GM06990 (cell line): ENCODE results near the gene PRAMEF17.
"Not testable (repeated sequence)": the region's sequence is repeated elsewhere in the genome, so short reads cannot be mapped to it uniquely, and the experiment has no call there.

Source experiments
- DNase-seq: peaks from one replicate; pipeline ENCODE4 v3.0.0-alpha.2; 2011; ENCODE audit not compliant: insufficient read length; ENCODE audit errors: extremely low read depth
- H3K27me3 ChIP-seq: replicated peaks from 2 replicates; pipeline ENCODE4 v1.6.0; 2011; ENCODE audit warnings: low read length; ENCODE audit not compliant: control insufficient read depth, insufficient read depth
- H3K36me3 ChIP-seq: 2 replicates; pipeline ENCODE4 v1.5.1; 2011; ENCODE audit warnings: low read length; ENCODE audit not compliant: control insufficient read depth, insufficient read depth
- H3K4me3 ChIP-seq: replicated peaks from 2 replicates; pipeline ENCODE4 v1.5.1; 2011; ENCODE audit warnings: low read depth, mild to moderate bottlenecking, control low read depth, low read length
- TF ChIP-seq, protein P1 (sequence below): IDR thresholded peaks from 2 replicates; pipeline ENCODE4 v1.5.1; 2011; ENCODE audit warnings: low read length, control low read depth, mild to moderate bottlenecking, inconsistent platforms; ENCODE audit not compliant: insufficient read depth, poor library complexity, severe bottlenecking

Gene PRAMEF17

DNA sequence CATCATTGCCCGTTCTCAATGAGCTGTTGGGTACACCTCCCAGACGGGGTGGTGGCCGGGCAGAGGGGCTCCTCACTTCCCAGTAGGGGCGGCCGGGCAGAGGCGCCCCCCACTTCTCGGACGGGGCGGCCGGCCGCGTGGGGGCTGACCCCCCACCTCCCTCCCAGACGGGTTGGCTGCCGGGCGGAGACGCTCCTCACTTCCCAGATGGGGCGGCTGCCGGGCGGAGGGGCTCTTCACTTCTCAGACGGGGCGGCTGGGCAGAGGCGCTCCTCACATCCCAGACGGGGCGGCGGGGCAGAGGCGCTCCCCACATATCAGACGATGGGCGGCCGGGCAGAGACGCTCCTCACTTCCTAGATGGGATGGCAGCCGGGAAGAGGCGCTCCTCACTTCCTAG is 5.3 kb downstream of the PRAMEF17 start:
- not testable (repeated sequence) for DNase-seq, H3K36me3 ChIP-seq, H3K27me3 ChIP-seq, H3K4me3 ChIP-seq

DNA sequence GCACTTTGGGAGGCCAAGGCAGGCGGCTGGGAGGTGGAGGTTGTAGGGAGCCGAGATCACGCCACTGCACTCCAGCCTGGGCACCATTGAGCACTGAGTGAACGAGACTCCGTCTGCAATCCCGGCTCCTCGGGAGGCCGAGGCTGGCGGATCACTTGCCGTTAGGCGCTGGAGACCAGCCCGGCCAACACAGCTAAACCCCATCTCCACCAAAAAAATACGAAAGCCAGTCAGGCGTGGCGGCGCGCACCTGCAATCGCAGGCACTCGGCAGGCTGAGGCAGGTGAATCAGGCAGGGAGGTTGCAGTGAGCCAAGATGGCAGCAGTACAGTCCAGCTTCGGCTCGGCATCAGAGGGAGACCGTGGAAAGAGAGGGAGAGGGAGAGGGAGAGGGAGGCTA is 5.9 kb downstream of the PRAMEF17 start:
- H3K4me3 ChIP-seq, H3K36me3 ChIP-seq, H3K27me3 ChIP-seq, DNase-seq: not testable (repeated sequence)

DNA sequence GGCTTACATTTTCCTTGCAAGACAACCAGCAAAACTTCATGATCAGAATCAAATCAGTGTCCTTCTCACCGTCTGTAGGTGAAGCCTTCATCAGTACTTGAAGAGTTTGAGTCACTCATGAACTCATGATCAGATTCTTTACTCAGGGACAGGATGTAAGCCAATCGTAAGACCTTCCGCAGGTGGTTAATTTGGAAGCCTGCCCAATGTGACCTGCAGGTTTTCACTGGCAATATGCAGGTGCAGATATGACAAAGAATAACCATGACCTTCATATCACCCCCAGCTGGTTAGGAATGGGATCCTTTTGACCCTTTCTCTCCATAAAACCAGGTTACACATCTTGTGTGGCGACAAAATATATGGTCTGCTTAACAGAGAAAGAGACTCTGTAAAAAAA is 18.4 kb downstream of the PRAMEF17 start:
- Histone ChIP-seq H3K36me3 (no peaks in the 10 kb centered on the region), H3K27me3 (no peaks in the 10 kb centered on the region), H3K4me3 (no peak overlapping the region)
- TF ChIP-seq, protein P1, sequence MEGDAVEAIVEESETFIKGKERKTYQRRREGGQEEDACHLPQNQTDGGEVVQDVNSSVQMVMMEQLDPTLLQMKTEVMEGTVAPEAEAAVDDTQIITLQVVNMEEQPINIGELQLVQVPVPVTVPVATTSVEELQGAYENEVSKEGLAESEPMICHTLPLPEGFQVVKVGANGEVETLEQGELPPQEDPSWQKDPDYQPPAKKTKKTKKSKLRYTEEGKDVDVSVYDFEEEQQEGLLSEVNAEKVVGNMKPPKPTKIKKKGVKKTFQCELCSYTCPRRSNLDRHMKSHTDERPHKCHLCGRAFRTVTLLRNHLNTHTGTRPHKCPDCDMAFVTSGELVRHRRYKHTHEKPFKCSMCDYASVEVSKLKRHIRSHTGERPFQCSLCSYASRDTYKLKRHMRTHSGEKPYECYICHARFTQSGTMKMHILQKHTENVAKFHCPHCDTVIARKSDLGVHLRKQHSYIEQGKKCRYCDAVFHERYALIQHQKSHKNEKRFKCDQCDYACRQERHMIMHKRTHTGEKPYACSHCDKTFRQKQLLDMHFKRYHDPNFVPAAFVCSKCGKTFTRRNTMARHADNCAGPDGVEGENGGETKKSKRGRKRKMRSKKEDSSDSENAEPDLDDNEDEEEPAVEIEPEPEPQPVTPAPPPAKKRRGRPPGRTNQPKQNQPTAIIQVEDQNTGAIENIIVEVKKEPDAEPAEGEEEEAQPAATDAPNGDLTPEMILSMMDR = no peak
- DNase-seq = no peak

DNA sequence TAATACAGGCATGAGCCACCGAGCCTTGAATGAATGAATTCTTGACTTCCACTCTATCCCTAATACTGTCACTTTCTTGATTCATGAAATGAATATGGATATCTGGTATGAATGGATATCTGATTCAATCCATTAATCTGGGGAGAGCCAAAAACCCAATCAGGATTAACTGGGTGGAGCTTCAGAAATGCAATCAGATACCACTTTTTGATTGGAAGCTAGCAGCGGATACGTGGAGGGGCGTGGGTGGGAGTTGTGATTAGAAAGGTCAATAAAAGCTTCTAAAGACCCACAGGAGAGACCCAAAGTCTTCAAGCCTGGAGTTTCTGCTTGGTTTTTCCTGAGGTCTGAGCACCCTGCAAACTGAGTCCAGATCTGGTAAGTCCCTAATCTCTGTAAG is 20.7 kb downstream of the PRAMEF17 start, which contains the start of gene PRAMEF20:
Gene PRAMEF20, plus strand, starts transcription at position 301 of the 400 bp plus-strand sequence. CDS start 5,905 bp downstream, outside the sequence.
- not testable (repeated sequence) for H3K27me3 ChIP-seq, H3K4me3 ChIP-seq, DNase-seq, H3K36me3 ChIP-seq

DNA sequence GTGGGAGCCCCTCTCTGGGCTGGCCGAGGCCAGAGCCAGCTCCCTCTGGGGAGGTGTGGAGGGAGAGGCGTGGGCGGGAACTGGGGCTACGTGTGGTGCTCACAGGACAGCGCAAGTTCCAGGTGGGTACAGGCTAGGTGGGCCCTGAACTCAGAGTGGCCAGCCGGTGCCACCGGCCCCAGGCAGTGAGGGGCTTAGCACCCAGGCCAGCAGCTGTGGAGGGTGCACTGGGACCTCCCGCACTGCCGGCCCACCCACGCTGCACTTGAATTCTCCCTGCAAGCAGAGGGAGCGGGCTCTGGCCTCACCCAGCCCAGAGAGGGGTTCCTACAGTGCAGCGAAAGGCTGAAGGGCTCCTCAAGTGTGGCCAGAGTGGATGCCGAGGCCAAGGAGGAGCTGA is 41.1 kb downstream of the PRAMEF17 start:
- Histone ChIP-seq H3K4me3 (no peak overlapping the region), H3K36me3 (no peaks in the 10 kb centered on the region), H3K27me3 (no peaks in the 10 kb centered on the region)
- no peak for DNase-seq
- TF ChIP-seq, protein P1 = no peak

DNA sequence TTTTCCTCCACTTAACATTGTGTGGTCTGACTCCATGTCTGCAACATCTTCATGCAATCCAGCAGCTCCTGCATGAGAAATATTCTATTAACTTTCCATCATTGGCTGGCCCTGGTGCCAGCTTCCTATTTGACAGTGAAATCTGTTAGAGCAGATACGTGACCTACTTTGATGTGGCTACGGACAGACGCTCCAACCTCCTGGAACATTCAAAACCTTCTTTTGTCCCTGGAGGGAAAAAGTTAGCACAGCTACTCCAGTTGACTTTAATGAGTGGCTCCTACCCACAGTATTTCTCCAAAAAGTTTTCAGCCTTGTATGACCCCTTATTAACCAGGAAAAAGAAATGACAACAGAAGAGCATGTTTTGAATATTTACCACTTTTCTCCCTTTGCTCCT is 42.8 kb downstream of the PRAMEF17 start:
- no peak overlapping the region for H3K4me3 ChIP-seq
- H3K36me3 ChIP-seq = no peaks in the 10 kb centered on the region
- TF ChIP-seq, protein P1 = no peak
- no peaks in the 10 kb centered on the region for H3K27me3 ChIP-seq
- DNase-seq = no peak

DNA sequence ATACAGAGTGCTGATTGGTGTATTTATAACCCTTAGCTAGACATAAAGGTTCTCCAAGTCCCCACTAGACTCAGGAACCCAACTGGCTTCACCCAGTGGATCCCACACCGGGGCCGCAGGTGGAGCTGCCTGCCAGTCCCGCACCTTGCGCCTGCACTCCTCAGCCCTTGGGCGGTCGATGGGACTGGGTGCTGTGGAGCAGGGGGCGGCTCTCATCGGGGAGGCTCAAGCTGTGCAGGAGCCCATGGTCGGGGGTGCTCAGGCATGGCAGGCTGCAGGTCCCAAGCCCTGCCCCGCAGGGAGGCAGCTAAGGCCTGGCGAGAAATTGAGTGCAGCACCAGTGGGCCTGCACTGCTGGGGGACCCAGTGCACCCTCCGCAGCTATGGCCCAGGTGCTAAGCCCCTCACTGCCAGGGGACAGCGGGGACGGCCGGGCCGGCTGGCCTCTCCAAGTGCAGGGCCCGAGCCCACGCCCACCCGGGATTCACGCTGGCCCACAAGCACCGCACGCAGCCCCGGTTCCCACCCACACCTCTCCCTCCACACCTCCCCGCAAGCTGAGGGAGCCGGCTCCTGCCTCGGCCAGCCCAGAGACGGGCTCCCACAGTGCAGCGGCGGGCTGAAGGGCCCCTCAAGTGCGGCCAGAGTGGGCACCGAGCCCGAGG is 44.4 kb downstream of the PRAMEF17 start:
- not testable (repeated sequence) for H3K27me3 ChIP-seq, DNase-seq, H3K36me3 ChIP-seq, H3K4me3 ChIP-seq

DNA sequence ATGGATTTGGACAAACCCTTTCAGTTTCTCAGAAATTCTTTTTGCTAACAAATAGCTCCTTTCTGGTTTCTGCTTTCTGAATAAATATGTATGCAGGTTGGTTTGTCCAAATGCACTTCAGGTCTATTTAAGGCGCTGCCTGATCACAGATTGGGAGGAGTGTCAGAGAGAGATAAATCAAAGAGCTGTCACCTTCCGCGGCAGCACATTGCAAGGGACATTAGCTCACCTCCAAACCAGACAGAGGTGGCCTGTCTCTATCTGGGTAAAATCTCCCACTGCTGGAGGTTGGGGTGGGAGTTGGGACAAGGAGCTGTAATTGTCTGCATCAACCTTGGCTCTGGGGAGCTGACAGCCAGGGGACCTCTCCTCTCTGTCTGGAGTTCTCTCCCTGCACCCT is 46.0 kb downstream of the PRAMEF17 start:
- no peaks in the 10 kb centered on the region for H3K36me3 ChIP-seq
- TF ChIP-seq, protein P1 = no peak
- no peak for DNase-seq
- H3K4me3 ChIP-seq = no peak overlapping the region
- no peaks in the 10 kb centered on the region for H3K27me3 ChIP-seq

DNA sequence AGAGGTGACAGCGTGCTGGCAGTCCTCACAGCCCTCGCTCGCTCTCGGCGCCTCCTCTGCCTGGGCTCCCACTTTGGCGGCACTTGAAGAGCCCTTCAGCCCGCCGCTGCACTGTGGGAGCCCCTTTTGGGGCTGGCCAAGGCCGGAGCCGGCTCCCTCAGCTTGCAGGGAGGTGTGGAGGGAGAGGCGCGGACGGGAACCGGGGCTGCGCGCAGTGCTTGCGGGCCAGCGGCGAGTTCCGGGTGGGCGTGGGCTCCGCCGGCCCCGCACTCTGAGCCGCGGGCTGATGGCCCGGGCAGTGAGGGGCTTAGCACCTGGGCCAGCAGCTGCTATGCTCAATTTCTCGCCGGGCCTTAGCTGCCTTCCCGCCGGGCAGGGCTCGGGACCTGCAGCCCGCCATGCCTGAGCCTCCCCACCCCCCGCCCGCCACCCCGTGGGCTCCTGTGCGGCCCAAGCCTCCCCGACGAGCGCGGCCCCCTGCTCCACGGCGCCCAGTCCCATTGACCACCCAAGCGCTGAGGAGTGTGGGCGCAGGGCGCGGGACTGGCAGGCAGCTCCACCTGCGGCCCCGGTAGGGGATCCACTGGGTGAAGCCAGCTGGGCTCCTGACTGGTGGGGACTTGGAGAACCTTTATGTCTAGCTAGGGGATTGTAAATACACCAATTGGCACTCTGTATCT is 49.8 kb downstream of the PRAMEF17 start:
- not testable (repeated sequence) for DNase-seq, H3K27me3 ChIP-seq, H3K4me3 ChIP-seq, H3K36me3 ChIP-seq
